ENCODE results near the gene ATP6V0A4.
"Not testable (repeated sequence)": the region's sequence is repeated elsewhere in the genome, so short reads cannot be mapped to it uniquely, and the experiment has no call there.

ATP6V0A4 gene

GRCh38 chr7:138799336-138800000 lies 1.5 kb upstream of the ATP6V0A4 start:
- no peak overlapping the region for H3K9ac ChIP-seq (ENCODE audit: low read length)
- no peaks in the 10 kb centered on the region for H3K36me3 ChIP-seq (ENCODE audit: control insufficient read depth, insufficient read depth, low read length)
- H3K4me3 ChIP-seq (ENCODE audit: low read length): no peak overlapping the region
- no peaks in the 10 kb centered on the region for H3K27me3 ChIP-seq (ENCODE audit: control insufficient read depth, insufficient read depth, low read length)
- no peaks in the 10 kb centered on the region for H3K4me1 ChIP-seq (ENCODE audit: control insufficient read depth, insufficient read depth, low read length)
- H3K27ac ChIP-seq (ENCODE audit: low read depth, low read length): no peak overlapping the region

DNA sequence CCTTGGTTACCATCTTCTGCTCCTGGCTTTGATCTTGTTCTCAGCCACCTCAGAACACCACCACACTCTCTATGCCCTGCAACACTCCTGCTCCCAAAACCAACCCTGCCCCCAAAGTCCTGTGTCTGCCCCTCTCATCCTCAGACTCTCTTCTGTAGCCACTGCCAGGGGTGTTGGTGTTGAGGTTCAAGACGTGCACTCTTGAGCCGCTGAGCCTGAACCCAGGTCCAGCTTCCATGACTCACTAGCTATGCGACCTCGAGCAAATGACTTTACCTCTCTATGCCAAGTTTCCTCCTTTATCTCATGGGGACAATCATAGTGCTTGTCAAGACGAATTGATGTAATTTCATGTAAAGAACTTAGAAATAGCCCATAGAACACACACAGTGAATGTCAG lies 840 bp upstream of the ATP6V0A4 start:
- Histone ChIP-seq H3K36me3 (ENCODE audit: control insufficient read depth, insufficient read depth, low read length) (no peaks in the 10 kb centered on the region), H3K9ac (ENCODE audit: low read length) (no peak overlapping the region), H3K27me3 (ENCODE audit: control insufficient read depth, insufficient read depth, low read length) (no peaks in the 10 kb centered on the region), H3K4me3 (ENCODE audit: low read length) (no peak overlapping the region), H3K4me1 (ENCODE audit: control insufficient read depth, insufficient read depth, low read length) (no peaks in the 10 kb centered on the region), H3K27ac (ENCODE audit: low read depth, low read length) (no peak overlapping the region)

- H3K27ac ChIP-seq (ENCODE audit: low read depth, low read length); H3K9ac ChIP-seq (ENCODE audit: low read length); H3K4me1 ChIP-seq (ENCODE audit: control insufficient read depth, insufficient read depth, low read length); H3K4me3 ChIP-seq (ENCODE audit: low read length); H3K27me3 ChIP-seq (ENCODE audit: control insufficient read depth, insufficient read depth, low read length); H3K36me3 ChIP-seq (ENCODE audit: control insufficient read depth, insufficient read depth, low read length): not testable (repeated sequence)
Observed at GRCh38 chr7:138797046-138797445, 950 bp downstream of the ATP6V0A4 start.

DNA sequence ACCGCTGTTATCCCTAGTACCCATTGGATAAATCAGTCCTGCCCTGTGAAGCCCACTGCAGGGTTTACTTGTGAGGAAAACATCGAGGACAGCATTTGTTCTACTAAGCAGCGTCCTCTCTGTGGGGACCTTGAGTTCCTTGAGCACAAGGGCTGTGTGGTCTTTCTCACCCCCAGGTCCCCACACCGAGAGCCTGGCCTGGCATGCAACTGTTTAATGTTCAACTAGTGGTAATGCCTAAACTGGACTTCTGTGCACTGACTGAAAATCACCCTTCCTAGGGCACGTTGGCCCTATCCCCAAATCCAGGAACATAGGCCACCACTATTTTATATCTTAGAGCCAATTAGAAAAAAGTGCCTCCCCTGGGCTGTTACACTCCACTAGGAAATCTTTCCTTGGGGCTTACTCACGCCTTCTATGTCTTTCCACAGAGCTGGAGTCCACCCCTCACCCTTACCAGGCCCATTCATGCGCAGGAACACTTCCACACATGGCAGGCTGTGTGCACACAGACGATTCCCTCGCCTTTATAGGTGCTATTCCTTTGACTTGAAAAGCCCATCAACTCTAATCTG lies 1.9 kb downstream of the ATP6V0A4 start:
- Histone ChIP-seq H3K9ac (ENCODE audit: low read length) (no peak overlapping the region), H3K4me1 (ENCODE audit: control insufficient read depth, insufficient read depth, low read length) (no peaks in the 10 kb centered on the region), H3K4me3 (ENCODE audit: low read length) (no peak overlapping the region), H3K27me3 (ENCODE audit: control insufficient read depth, insufficient read depth, low read length) (no peaks in the 10 kb centered on the region), H3K27ac (ENCODE audit: low read depth, low read length) (no peak overlapping the region), H3K36me3 (ENCODE audit: control insufficient read depth, insufficient read depth, low read length) (no peaks in the 10 kb centered on the region)

DNA sequence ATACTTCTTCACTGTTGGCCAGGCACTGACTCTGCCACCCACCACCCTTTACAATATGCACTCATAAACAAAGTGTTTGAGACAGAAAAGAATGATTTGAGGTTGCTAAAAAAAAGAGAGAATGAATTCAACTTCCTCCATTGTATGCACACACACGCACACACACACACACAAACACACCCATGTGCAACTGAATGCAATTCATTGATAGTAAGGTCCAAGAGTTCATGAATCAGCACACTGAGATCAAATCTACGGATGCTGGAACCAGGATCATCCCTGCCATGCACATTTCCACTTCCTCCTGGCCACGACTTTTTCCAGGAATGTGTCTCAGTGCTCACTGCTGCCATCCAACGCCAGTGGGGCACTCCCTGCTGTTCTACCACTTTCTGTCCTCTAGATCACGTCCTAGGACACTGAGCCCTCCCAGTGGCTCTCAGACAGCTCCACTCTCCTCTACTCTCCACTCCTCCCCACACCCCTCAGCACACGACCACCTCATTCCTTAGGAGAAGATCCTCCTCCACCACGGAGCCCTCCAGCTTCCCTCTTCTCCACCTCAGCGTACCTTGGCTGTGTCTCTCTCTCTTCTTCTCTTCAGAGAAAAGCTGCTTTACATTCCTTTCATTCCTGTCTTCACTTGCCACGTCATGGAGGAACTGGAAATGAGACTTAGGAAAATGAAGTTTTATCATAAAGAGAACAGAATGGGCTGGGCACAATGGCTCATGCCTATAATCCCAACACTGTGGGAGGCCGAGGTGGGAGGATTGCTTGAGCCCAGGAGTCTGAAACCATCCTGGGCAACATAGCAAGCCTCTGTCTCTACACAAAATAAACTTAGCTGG lies 12.2 kb downstream of the ATP6V0A4 start:
- no peaks in the 10 kb centered on the region for H3K27me3 ChIP-seq (ENCODE audit: control insufficient read depth, insufficient read depth, low read length)
- H3K4me1 ChIP-seq (ENCODE audit: control insufficient read depth, insufficient read depth, low read length): no peaks in the 10 kb centered on the region
- H3K9ac ChIP-seq (ENCODE audit: low read length): no peak overlapping the region
- H3K27ac ChIP-seq (ENCODE audit: low read depth, low read length): no peak overlapping the region
- H3K4me3 ChIP-seq (ENCODE audit: low read length): no peak overlapping the region
- no peaks in the 10 kb centered on the region for H3K36me3 ChIP-seq (ENCODE audit: control insufficient read depth, insufficient read depth, low read length)

GRCh38 chr7:138784692-138785091 lies 13.3 kb downstream of the ATP6V0A4 start:
- Histone ChIP-seq H3K4me3 (ENCODE audit: low read length) (no peak overlapping the region), H3K36me3 (ENCODE audit: control insufficient read depth, insufficient read depth, low read length) (no peaks in the 10 kb centered on the region), H3K9ac (ENCODE audit: low read length) (no peak overlapping the region), H3K4me1 (ENCODE audit: control insufficient read depth, insufficient read depth, low read length) (no peaks in the 10 kb centered on the region), H3K27me3 (ENCODE audit: control insufficient read depth, insufficient read depth, low read length) (no peaks in the 10 kb centered on the region), H3K27ac (ENCODE audit: low read depth, low read length) (no peak overlapping the region)

- Histone ChIP-seq H3K4me3 (ENCODE audit: low read length) (no peak overlapping the region), H3K27ac (ENCODE audit: low read depth, low read length) (no peak overlapping the region), H3K36me3 (ENCODE audit: control insufficient read depth, insufficient read depth, low read length) (no peaks in the 10 kb centered on the region), H3K4me1 (ENCODE audit: control insufficient read depth, insufficient read depth, low read length) (no peaks in the 10 kb centered on the region), H3K27me3 (ENCODE audit: control insufficient read depth, insufficient read depth, low read length) (no peaks in the 10 kb centered on the region), H3K9ac (ENCODE audit: low read length) (no peak overlapping the region)
Observed at GRCh38 chr7:138781004-138781403, 17.0 kb downstream of the ATP6V0A4 start.

DNA sequence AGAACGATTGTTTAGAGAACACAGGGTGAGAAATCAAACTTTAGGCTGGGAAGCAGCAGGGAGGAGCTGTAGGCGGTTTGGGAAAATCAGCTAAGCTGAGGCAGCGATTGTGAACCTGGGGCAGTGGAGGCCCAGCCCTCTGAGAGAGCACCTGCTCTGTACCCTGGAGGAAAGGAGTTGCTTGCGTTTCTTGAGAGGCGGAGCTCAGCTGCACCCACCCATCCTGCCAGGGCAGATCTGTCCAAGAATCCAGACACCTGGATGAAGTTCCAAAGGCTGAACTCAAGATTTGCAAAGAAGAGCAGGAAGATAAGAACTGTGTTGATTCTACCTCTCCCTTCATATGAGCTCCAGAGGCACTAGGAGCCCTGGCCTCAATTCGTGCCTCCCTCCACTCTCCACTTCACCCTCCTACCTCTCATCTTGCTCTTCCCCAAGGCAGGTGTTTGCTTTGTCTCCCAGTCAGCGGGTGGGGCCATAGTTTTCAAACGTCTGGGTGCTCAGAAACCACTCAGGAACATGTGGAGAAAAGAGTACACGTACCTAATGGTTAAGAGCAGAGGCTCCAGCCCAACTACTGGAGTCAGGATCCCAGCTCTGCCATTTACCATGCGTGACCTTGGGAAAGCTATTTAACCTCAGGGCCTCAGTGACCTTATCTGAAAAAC lies 21.7 kb downstream of the ATP6V0A4 start:
- H3K36me3 ChIP-seq (ENCODE audit: control insufficient read depth, insufficient read depth, low read length): no peaks in the 10 kb centered on the region
- H3K27me3 ChIP-seq (ENCODE audit: control insufficient read depth, insufficient read depth, low read length): no peaks in the 10 kb centered on the region
- H3K9ac ChIP-seq (ENCODE audit: low read length): no peak overlapping the region
- no peak overlapping the region for H3K4me3 ChIP-seq (ENCODE audit: low read length)
- no peak overlapping the region for H3K27ac ChIP-seq (ENCODE audit: low read depth, low read length)
- H3K4me1 ChIP-seq (ENCODE audit: control insufficient read depth, insufficient read depth, low read length): no peaks in the 10 kb centered on the region

DNA sequence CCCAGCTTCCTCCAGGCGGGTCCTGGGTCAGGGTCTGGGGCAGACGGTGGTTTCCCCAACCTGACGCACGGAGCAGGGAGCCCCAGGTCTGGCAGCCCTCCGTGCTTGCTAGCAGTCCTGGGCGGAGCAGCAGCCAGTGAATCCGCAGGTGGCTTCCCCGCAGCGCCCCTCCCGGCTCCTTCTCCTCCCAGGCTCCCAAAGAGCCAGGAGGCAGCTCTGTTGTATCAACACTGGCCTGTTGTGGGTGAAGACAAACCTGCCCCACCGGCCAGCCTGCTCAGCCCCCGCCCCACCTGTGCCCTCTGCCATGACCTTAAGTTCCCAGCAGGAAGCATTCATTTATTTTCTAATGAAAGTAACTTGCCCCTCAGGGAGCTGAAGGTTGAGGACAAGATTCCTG lies 24.2 kb downstream of the ATP6V0A4 start:
- no peak overlapping the region for H3K4me3 ChIP-seq (ENCODE audit: low read length)
- H3K4me1 ChIP-seq (ENCODE audit: control insufficient read depth, insufficient read depth, low read length): no peaks in the 10 kb centered on the region
- H3K27me3 ChIP-seq (ENCODE audit: control insufficient read depth, insufficient read depth, low read length): no peaks in the 10 kb centered on the region
- no peak overlapping the region for H3K9ac ChIP-seq (ENCODE audit: low read length)
- no peaks in the 10 kb centered on the region for H3K36me3 ChIP-seq (ENCODE audit: control insufficient read depth, insufficient read depth, low read length)
- no peak overlapping the region for H3K27ac ChIP-seq (ENCODE audit: low read depth, low read length)

GRCh38 chr7:138773176-138773575 lies 24.8 kb downstream of the ATP6V0A4 start:
- H3K27me3 ChIP-seq (ENCODE audit: control insufficient read depth, insufficient read depth, low read length): no peaks in the 10 kb centered on the region
- no peak overlapping the region for H3K4me3 ChIP-seq (ENCODE audit: low read length)
- H3K36me3 ChIP-seq (ENCODE audit: control insufficient read depth, insufficient read depth, low read length): no peaks in the 10 kb centered on the region
- no peak overlapping the region for H3K9ac ChIP-seq (ENCODE audit: low read length)
- H3K4me1 ChIP-seq (ENCODE audit: control insufficient read depth, insufficient read depth, low read length): no peaks in the 10 kb centered on the region
- H3K27ac ChIP-seq (ENCODE audit: low read depth, low read length): no peak overlapping the region

DNA sequence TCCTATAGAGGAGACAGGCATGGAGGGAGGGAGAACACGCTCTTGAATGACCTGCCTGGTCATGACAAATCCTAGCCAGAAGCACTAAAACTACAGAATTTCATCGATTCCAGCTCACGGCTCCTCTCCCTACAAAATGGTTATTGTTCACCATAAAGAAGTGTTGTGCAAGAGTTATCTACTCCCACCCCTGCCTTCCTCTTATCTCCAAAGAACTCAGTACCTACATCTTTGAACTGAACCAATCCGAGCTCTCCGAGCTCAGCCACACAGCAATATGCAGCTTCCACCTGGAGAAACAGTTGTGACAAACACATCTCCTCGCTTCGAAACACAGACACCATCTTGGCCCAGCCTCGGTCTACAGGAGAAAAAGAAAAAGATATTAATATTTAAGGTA lies 27.1 kb downstream of the ATP6V0A4 start:
- H3K36me3 ChIP-seq (ENCODE audit: control insufficient read depth, insufficient read depth, low read length): no peaks in the 10 kb centered on the region

GRCh38 chr7:138768241-138768640 lies 29.8 kb downstream of the ATP6V0A4 start:
- Histone ChIP-seq H3K4me3 (ENCODE audit: low read length) (no peak overlapping the region), H3K4me1 (ENCODE audit: control insufficient read depth, insufficient read depth, low read length) (no peaks in the 10 kb centered on the region), H3K27me3 (ENCODE audit: control insufficient read depth, insufficient read depth, low read length) (no peaks in the 10 kb centered on the region), H3K36me3 (ENCODE audit: control insufficient read depth, insufficient read depth, low read length) (no peaks in the 10 kb centered on the region), H3K27ac (ENCODE audit: low read depth, low read length) (no peak overlapping the region), H3K9ac (ENCODE audit: low read length) (no peak overlapping the region)

More for the DNA sequence above, 27.1 kb downstream of the ATP6V0A4 start:
- no peaks in the 10 kb centered on the region for H3K4me1 ChIP-seq (ENCODE audit: control insufficient read depth, insufficient read depth, low read length)
- no peaks in the 10 kb centered on the region for H3K27me3 ChIP-seq (ENCODE audit: control insufficient read depth, insufficient read depth, low read length)
- no peak overlapping the region for H3K9ac ChIP-seq (ENCODE audit: low read length)
- H3K27ac ChIP-seq (ENCODE audit: low read depth, low read length): no peak overlapping the region
- H3K4me3 ChIP-seq (ENCODE audit: low read length): no peak overlapping the region
